ENCODE data around the gene RAB7A.
"Not testable (repeated sequence)": the region's sequence is repeated elsewhere in the genome, so short reads cannot be mapped to it uniquely, and the experiment has no call there.

RAB7A gene

DNA sequence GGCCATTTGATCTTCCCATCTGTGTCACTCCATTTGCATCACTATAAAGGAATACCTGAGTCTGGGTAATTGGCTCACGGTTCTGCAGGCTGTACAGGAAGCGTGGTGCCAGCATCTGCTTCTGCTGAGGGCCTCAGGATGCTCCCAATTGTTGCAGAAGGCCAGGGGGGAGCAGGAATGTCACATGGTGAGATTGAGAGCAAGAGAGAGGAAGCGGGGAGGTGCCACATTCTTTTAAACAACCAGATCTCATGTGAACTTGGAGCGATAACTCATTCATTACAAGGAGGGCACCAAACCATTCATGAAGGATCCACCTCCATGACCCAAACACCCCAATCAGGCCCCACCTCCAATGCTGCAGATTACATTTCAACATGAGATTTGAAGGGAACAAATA, 13.1 kb upstream of the RAB7A start:
- peak in 1 of 2 experiments; percentile 30 for DNase-seq

DNA sequence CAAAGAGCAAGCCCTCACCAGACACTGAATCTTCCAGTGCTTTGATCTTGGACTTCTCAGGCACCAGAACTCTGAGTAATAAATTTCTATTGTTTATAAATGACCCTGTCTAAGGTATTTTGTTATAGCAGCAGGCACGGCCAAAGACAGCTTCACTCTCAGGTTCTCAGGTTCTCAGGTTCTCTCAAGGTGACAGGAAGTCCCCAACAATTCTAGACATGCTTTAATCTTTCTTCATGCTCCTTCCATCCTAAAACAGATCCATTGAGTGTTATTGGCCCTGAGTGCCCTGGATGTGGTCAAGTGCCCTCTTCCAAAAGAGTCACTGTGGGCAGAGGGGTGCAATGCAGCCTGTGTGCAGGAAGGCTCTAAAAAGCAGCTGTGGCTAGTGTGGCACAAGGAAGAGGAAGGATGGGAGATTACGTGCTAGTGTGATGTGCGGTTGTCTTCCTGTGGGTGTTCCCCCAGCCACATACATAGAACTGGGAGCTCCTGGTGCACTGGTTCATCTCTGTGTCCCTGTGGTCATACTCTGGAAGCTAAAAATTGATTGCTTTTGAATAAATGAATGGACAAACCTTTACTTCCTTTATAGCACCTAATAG, 11.0 kb upstream of the RAB7A start:
- no peak for DNase-seq

DNA sequence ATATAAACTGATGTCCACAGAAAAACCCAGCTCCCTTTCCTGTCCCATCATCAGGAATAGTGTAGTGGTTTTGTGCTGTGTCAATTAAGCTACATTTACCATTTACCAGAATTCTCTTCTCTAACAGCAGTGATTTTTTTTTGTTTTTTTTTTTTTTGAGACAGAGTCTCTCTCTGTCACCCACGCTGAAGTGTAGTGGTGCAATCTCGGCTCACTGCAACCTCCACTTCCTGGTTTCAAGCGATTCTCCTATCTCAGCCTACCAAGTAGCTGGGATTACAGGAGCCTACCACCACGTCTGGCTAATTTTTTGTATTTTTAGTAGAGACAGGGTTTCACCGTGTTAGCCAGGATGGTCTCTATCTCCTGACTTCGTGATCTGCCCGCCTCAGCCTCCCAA, 7.1 kb upstream of the RAB7A start:
- not testable (repeated sequence) for DNase-seq

DNA sequence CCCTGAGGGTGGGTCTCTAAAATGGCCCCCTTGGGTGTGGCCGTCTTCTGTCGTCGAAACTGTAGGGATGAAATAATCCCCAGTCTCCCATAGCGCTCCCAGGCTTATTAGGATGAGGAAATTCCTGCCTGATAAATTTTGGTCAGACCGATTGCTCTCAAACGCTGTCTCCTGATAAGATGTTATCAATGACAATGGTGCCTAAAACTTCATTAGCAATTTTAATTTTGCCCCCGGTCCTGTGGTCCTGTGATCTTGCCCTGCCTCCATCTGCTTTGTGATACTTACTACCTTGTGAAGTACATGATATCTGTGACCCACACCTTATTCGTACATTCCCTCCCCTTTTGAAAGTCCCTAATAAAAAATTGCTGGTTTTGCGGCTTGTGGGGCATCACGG, 5.1 kb upstream of the RAB7A start:
- DNase-seq: no peak

DNA sequence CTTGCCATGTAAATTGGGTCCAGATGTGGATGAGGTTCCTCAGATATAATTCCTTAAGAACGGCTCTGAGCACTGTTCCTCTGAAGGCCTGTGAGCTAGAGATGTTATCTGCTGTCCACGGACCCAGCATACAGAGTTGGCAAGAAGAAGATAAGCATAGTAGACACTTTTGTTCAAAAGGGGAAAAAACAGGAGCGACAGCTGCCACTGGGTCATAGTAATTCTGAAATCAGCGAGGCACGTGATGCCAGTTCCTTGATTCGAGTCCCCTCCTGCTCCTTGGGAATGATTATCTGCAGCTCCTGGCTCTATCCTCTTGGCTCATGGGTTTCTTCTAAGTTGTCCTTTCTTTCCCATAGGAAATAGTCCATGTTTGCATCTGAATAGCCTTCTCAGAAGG, 2.5 kb upstream of the RAB7A start:
- no peak for DNase-seq

DNA sequence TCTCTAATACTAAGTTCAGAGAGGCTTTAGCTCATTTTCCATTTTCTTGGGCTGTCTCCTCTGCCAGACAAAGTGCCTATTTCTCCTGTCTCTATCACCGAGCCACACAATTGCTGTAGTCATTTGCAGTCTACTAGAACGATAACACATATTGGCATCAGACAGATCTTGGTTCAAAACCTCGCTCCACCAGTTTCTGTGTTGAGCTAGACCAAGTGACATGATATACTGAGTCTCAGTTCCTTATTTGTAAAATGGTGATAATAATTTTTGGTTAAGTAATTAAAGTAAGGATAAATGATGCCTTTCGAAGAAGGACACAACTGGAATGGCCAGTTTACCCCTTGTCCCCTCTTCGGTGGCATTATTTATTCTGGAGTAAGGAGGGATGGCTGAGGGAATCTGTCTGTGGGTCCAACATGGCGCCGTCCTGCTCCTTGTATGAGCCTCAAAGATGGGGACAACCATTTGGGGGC, 398 bp upstream of the RAB7A start:
- DNase-seq: no peak

DNA sequence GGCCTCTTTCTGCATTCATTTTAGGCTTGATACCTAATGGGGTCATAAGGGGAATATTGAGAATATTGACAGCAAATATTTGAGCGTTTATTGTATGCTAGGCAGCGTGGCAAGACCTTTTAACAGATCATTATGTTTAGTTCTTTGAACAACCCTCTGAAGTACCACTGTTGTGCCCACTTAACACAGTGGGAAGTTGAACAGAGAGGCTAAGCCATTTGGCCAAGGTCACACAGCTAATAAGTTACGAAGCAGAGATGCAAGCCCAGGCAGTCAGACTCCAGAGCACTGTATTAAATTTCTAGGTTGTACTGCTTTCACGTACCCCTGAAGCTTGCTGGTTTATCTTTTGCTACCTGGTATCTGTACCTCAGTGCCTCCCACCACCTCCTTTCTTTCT, 1.1 kb downstream of the RAB7A start:
- no peak for DNase-seq

DNA sequence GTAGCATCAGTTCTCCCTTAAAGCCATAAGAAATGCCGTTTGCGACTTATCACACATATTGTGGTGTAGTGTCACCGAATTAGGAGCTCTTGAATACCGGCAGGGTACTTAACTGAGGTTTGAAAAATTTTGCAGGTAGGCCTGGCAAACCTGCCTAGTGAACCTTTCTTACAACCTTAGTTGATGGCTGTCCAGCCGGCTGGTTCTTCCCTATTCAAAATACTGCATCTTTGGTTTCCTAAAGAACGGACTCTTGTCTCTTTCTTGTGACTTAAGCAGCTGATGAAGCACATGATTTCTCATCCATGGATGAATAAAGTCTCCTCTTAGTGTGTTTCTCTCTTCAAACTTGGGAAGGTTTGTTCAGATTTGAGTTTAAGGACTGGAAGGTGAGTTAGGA, 1.5 kb downstream of the RAB7A start:
- DNase-seq: no peak

DNA sequence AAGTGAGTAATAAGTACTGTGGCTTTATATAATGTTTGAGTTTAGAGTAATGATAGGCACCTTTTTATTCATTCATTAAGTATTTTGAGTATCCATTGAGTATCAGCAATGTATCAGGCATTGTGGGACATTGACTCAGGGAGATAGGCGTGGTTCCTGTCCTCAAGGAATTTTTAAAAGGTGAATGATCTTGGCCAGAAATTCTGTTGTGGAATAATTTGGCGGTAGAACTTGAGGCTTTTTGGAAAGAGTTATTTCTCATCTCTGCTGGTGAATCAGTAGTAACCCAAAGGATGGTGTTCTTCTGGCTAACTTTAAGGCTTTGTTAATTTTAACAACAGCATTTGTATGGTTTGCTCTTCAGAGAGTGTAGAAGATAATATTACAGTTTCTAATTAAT, 2.0 kb downstream of the RAB7A start:
- DNase-seq: no peak

DNA sequence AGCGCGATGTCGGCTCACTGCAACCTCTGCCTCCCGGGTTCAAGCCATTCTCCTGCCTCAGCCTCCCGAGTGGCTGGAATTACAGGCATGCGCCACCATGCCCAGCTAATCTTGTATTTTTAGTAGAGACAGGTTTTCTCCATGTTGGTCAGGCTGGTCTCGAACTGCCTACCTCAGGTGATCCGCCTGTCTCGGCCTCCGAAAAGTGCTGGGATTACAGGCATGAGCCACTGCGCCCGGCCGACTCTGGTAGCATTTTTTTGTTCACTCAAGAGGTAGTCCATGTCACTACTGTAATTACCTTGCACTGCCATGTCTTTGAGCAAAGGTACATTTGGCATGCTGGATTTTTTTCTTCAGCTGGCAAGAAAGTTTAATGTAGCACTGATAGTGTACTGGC, 2.5 kb downstream of the RAB7A start:
- DNase-seq: not testable (repeated sequence)

DNA sequence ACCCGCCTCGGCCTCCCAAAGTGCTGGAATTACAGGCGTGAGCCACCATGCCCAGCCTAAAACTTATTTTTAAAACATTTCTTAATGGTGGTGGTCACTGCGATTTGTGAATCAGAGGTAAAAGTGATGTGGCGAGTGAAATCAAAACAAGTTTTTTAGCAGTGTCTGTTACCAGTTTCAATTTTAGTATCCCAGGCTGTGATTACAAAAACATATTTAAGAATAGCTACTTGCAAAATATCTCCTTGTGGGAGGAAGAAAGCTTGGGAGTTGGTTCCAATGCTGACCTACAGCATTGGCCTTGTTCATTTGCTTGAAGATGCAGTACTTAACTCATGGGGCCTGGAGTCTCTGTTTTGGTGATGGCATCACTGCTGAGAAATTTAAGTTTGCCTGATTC, 4.5 kb downstream of the RAB7A start:
- no peak for DNase-seq

DNA sequence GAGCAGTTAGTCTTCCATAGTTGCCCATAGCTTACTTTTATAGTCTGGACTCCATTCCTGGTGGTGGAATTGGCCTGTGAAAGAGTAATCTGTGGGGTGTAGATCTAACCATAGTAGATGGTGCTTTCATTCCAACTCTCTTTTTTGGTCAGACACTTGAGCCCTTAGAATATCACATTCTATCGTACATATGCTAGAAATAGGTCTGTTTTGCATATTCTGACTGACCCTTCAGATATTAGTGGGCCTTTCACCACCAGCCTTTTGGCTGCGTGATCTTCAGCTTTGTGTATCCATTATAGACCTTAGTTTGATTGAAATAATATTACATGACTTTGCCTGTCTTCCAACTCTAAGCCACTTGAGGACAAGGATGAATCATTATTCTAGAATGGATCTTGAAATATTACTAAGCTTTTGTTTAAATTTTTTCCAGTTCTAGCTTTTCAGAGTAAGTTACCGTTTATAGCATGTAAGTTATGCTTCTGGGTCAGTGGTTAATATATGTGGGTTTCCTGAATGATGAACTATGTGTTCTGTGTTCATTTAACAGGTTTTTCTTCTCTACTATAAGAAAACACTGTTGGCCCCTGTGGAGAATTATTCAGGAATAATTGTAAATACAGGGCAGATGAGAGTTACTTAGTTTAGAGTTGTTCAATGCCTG, 8.7 kb downstream of the RAB7A start:
- no peak for DNase-seq

DNA sequence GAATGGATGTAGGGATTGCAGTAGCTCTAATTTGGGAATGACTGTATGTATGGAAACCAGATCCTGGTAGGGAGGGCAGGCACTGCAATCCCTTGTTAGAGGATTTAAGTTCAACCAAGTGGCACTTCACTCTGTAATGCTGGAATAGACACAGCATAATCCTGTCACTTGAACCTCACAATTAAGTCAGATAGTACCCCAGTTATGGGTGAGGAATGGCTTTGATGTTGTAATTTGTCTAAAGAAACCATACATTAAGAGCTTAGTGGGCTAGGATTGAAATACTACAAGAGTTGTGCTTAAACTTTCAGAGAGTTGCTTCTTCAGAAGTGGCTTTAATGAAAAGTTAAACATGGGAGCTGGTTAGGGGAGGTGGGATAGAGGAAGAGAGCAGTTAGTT, 9.3 kb downstream of the RAB7A start:
- DNase-seq: no peak

DNA sequence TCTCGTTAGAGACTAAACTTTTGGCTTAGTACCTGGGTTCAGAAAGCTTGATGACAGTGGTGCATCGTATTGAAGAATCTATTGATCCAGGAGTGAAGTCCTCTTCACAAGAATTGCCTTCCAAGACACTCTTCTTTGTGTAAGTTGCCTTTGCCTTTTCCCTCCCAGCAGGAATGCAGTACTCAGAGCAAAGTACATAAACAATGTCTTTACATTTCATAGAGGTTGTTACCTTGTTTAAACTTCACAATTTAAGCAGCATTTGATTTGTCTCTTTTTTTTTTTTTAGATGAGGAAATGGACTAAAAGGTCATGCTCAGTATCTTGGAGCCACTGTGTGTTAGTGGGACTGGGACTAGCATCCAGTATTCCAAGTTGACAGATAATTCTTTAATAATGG, 9.9 kb downstream of the RAB7A start:
- DNase-seq: no peak

DNA sequence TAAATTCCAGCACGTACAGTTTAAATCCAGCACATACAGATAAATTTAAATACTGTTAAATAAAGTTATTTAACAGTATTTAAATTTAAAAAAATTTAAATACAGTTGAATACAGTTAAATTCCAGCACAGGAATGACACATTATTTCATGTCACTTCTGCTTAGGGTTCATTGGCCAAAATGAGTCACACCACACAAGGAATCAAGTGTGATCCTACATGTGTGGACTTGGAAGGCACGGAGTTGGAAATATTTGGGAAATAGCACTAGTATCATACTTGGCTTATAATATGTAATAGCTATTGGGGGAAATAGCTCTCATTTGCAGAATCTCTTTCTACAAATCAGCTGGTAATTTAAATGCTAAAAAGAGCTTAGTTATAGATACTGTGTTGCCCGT, 10.6 kb downstream of the RAB7A start:
- DNase-seq: no peak

DNA sequence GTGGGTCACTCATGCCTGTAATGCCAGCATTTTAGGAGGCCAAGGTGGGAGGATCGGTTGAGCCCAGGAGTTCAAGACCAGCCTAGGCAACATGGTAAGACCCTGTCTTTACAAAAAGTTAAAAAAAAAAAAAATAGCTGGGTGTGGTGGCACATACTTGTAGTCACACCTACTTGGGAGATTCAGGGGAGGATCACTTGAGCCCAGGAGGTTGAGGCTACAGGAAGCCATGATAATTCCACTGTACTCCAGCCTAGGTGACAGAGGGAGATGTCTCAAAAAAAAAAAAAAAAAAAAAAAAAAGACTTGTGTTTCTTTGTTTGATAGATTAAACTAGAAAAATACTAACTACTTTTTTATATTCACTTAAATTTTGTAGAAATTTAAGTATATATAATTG, 14.6 kb downstream of the RAB7A start:
- DNase-seq: no peak

DNA sequence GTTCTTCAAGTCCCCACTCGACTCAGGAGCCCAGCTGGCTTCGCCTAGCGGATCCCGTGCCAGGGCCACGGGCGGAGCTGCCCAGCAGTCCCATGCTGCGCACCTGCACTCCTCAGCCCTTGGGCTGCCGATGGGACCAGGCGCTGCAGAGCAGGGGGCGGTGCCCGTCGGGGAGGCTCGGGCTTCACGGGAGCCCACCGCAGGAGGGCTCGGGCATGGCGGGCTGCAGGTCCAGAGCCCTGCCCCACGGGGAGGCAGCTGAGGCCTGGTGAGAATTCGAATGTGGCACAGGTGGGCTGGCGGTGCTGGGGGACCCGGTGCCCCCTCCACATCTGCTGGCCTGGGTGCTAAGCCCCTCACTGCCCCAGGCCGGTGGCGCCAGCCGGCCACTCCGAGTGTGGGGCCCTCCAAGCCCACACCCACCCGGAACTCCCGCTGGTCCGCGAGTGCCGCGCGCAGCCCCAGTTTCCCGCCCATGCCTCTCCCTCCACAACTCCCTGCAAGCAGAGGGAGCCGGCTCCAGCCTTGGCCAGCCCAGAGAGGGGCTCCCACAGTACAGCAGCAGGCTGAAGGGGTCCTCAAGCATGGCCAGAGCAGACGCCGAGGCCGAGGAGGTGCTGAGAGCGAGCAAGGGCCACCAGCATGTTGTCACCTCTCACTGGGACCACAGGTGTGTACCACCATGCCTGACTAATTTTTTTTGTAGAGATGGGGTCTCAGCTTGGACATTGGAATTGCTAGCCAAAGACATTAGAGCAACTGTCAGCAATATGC, 17.0 kb downstream of the RAB7A start:
- DNase-seq: no peak

DNA sequence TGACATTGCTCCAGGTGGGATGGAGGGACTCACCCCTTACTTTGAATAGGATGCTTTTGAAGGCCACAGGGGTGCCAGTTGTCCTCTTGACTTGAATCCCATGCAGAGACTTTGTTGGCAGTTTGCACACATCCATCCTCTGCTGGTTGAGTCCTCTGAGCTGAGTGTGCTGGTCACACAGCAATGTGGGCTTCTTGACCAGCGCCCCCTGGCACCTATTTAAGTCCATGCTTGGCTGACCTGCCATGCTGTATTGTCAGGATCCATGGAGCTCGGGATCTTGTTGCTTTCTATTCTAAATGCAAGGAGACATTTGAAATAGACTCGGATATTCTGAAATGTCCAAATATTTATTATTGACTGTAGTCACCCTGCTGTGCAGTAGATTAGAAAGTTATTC, 19.8 kb downstream of the RAB7A start:
- DNase-seq: no peak

DNA sequence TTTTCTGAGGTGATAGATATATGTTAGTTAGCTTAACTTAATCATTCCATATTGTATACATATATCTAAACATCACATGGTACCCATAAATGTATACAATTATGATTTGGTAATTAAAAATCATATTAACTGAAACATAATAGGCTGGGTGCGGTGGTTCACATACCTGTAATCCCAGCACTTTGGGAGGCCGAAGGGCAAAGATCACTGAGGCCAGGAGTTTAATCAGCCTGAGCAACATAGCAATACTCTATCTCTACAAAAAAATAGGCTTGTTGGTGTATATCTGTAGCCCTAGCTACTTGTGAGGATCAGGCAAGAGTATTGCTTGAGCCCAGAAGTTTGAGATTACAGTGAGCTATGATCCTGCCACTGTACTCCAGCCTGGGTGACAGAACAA, 20.9 kb downstream of the RAB7A start:
- DNase-seq: no peak

DNA sequence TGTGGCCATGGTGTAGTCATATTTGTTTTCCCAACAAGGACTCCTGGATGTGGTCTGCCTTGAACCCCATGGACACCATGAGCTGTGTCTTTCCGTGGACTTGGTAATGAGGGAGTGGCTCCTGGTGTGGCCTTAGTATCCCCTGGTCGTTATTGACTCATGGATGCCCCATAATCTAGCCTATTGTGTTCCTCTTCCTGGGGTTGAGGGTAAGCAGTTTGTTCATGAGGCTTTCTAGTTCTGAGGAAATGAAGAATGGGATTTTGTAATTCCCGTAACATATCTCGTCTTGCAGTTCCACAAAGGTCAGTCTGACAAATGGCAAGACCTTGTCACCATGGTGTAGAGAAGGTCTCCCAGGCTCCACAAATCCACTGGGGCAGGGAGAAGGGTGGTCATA, 22.6 kb downstream of the RAB7A start:
- no peak for DNase-seq

DNA sequence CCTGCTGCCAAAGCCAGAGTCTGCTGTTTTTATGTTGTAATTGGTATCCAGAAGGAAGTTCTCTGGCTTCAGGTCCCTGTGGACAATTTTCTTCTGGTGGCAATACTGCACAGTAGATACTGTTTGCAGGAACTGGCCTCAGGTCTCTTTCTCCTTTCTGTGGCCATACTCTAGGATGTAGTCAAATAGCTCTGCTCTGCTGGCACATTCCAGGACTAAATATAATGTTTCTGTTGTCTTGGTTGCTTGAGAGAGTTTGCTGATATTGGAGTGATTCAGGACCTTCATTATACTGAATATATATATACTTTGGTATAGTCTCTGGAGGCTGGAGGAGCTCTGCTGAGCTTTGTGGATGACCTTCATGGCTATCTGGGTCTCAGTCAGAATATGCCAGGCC, 23.1 kb downstream of the RAB7A start:
- DNase-seq: no peak

DNA sequence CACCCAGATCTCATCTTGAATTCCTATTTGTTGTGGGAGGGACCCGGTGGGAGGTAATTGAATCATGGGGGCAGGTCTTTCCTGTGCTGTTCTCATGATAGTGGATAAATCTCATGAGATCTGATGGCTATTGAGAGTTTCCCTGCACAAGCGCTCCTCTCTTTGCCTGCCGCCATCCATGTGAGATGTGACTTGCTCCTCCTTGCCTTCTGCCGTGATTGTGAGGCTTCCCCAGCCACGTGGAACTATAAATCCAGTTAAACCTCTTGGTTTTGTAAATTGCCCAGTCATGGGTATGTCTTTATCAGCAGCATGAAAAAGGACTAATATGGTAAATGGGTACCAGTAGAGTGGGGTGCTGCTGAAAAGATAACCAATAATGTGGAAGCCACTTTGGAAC, 23.6 kb downstream of the RAB7A start:
- not testable (repeated sequence) for DNase-seq

DNA sequence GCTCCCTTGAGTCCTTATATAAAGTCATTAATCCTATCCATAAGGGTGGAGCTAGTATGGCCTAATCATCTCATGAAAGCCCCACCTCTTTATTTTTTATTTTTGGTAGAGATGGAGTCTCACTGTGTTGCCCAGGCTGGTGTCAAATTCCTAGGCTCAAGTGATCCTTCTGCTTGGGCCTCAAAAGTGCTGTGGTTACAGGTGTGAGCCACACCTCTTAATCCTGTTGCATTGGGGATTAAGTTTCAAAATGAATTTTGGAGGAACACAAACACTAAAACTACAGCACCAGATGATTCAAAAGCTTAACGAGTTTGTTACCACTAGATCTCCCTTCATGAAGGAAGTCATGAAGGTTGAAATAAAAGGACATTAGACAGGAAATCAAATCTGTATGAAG, 27.7 kb downstream of the RAB7A start:
- DNase-seq: no peak

DNA sequence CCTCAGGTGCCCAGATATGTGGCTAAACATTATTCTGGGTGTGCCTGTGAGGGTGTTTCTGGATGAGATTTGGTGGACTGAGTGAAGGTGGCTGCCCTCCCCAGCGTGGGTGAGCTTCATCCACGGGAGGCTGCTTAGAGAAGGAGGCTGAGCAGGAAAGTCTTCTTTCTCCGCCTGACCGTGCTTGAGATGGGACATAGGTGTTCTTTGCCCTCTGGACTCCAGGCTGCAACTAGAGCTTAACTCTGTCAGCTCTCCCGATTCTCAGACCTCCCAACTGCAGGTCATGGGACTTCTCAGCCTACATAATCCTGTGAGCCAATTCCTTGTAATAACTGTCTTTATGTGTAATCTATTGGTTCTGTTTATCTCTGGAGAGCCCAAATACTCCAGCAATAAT, 34.1 kb downstream of the RAB7A start:
- no peak for DNase-seq

Data from NCI-H526 (cell line).